GM23338 (cell line): Measurements from ENCODE around the gene NTM. TPM values are rescaled to one million over a fixed set of nuclear protein-coding genes. Genes with fewer than 3 reads are reported as not detected.

Experiments used
- ATAC-seq: fragments of 200-7000 bp; cut with Tn5 transposase; 3 replicates; pipeline ENCODE4 v1.9.1; 2020
- DNase-seq: peaks from one replicate; pipeline ENCODE4 v3.0.0-alpha.2; 2015; ENCODE audit warnings: low spot score
- H2AFZ ChIP-seq: fragments of 200-600 bp; sonication (generic); 2 replicates; pipeline ENCODE4 v1.8.0; 2016; ENCODE audit warnings: antibody characterized with exemption, mild to moderate bottlenecking, moderate library complexity
- H3F3A ChIP-seq: fragments of 200-600 bp; sonication (generic); replicated peaks from 2 replicates; pipeline ENCODE4 v1.8.0; 2017; ENCODE audit warnings: antibody characterized with exemption, mixed run types, low read depth
- H3K27ac ChIP-seq: fragments of 200-600 bp; sonication (generic); 2 replicates; pipeline ENCODE4 v1.6.1; 2016; ENCODE audit warnings: low read depth
- H3K27me3 ChIP-seq: fragments of 200-600 bp; sonication (generic); 2 replicates; pipeline ENCODE4 v1.8.0; 2016; ENCODE audit warnings: mild to moderate bottlenecking, mixed run types, moderate library complexity; ENCODE audit not compliant: insufficient read depth
- H3K36me3 ChIP-seq: fragments of 200-600 bp; sonication (generic); 2 replicates; pipeline ENCODE4 v1.8.0; 2016; ENCODE audit warnings: mild to moderate bottlenecking; ENCODE audit not compliant: insufficient read depth
- H3K4me1 ChIP-seq: fragments of 200-600 bp; sonication (generic); 2 replicates; pipeline ENCODE4 v1.8.0; 2016; ENCODE audit warnings: mild to moderate bottlenecking, moderate library complexity; ENCODE audit not compliant: insufficient read depth
- H3K4me2 ChIP-seq: fragments of 200-600 bp; sonication (generic); 2 replicates; pipeline ENCODE4 v1.7.1; 2017; ENCODE audit warnings: mixed run types
- H3K4me3 ChIP-seq: fragments of 200-600 bp; sonication (generic); 2 replicates; pipeline ENCODE4 v1.6.1; 2016; ENCODE audit warnings: mixed run types
- H3K79me2 ChIP-seq: fragments of 200-600 bp; sonication (generic); replicated peaks from 2 replicates; pipeline ENCODE4 v1.8.0; 2017; ENCODE audit warnings: mild to moderate bottlenecking; ENCODE audit not compliant: insufficient read depth
- H3K9me2 ChIP-seq: fragments of 200-600 bp; sonication (generic); 2 replicates; pipeline ENCODE4 v1.8.0; 2017; ENCODE audit not compliant: insufficient read depth
- H4K20me1 ChIP-seq: fragments of 200-600 bp; sonication (generic); replicated peaks from 2 replicates; pipeline ENCODE4 v1.8.0; 2017; ENCODE audit warnings: mild to moderate bottlenecking; ENCODE audit not compliant: insufficient read depth
- H3K27ac Mint-ChIP-seq: 2 replicates; pipeline ENCODE4 v1.8.0; 2020; ENCODE audit warnings: inconsistent platforms, mild to moderate bottlenecking, moderate library complexity, mixed read lengths
- H3K27me3 Mint-ChIP-seq: 3 replicates; pipeline ENCODE4 v1.8.0; 2022; ENCODE audit warnings: low read depth, mild to moderate bottlenecking, moderate library complexity, mixed read lengths, inconsistent platforms; ENCODE audit not compliant: insufficient read depth, poor library complexity
- H3K36me3 Mint-ChIP-seq: 3 replicates; pipeline ENCODE4 v1.8.0; 2021; ENCODE audit warnings: low read depth, mild to moderate bottlenecking, inconsistent platforms, moderate library complexity, mixed read lengths
- H3K4me1 Mint-ChIP-seq: 3 replicates; pipeline ENCODE4 v1.8.0; 2020; ENCODE audit warnings: mild to moderate bottlenecking, inconsistent platforms, mixed read lengths
- H3K4me3 Mint-ChIP-seq: 3 replicates; pipeline ENCODE4 v1.8.0; 2021; ENCODE audit warnings: moderate library complexity, mild to moderate bottlenecking, inconsistent platforms, mixed read lengths
- H3K9me3 Mint-ChIP-seq: 3 replicates; pipeline ENCODE4 v1.8.0; 2020; ENCODE audit warnings: moderate library complexity, mild to moderate bottlenecking, inconsistent platforms, mixed read lengths
- CREB1 ChIP-seq: fragments of 250-450 bp; sonication (Bioruptor Pico); IDR thresholded peaks from 2 replicates; pipeline ENCODE4 v1.5.0; 2020; ENCODE audit warnings: low read depth, mild to moderate bottlenecking, moderate library complexity
- CTCF ChIP-seq, 2 experiments: fragments of 200-600 bp in 1 of 2; sonication (generic) in 1 of 2; conservative IDR thresholded peaks; 2 replicates each; pipeline versions ENCODE4 v1.5.1 to v1.6.1; 2016 to 2017; ENCODE audit warnings: antibody characterized with exemption in 2 of 2, low read depth in 2 of 2, mild to moderate bottlenecking in 2 of 2, moderate library complexity in 1 of 2
- ETS1 ChIP-seq: IDR thresholded peaks from 2 replicates; pipeline ENCODE4 v1.6.1; 2016; ENCODE audit warnings: antibody characterized with exemption
- EZH2 ChIP-seq: fragments of 200-600 bp; sonication (generic); IDR thresholded peaks from one replicate; pipeline ENCODE4 v1.8.0; 2017; ENCODE audit warnings: antibody characterized with exemption, mild to moderate bottlenecking, low read depth; ENCODE audit not compliant: unreplicated experiment
- EZH2phosphoT487 ChIP-seq: fragments of 200-600 bp; sonication (generic); IDR thresholded peaks from one replicate; pipeline ENCODE4 v1.8.1; 2018; ENCODE audit warnings: antibody characterized with exemption; ENCODE audit not compliant: unreplicated experiment
- JUNB ChIP-seq: IDR thresholded peaks from one replicate; pipeline ENCODE4 v1.6.1; 2016; ENCODE audit warnings: antibody characterized with exemption; ENCODE audit not compliant: unreplicated experiment
- NANOG ChIP-seq: IDR thresholded peaks from 2 replicates; pipeline ENCODE4 v1.6.1; 2016; ENCODE audit warnings: antibody characterized with exemption, borderline replicate concordance
- POLR2AphosphoS5 ChIP-seq: IDR thresholded peaks from 2 replicates; pipeline ENCODE4 v1.6.1; 2016; ENCODE audit warnings: antibody characterized with exemption, low read depth
- REST ChIP-seq: IDR thresholded peaks from one replicate; pipeline ENCODE4 v1.6.1; 2018; ENCODE audit warnings: antibody characterized with exemption; ENCODE audit not compliant: unreplicated experiment
- ZNF331 ChIP-seq: fragments of 250-450 bp; sonication (Bioruptor Pico); IDR thresholded peaks from 2 replicates; pipeline ENCODE4 v1.5.0; 2020; ENCODE audit warnings: low read depth, mild to moderate bottlenecking, moderate library complexity
- polyA plus RNA-seq: library from polyadenylated mRNA; unstranded; fragments of >200 nt; fragmentation: Nextera tagmentation; extraction: Ambion mirVana; gene quantifications from 2 replicates; pipeline ENCODE4 v1.2.1, GENCODE V29; 2016
- total RNA-seq: library from RNA; depleted of rRNA; stranded (reverse); fragments of >200 nt; shearing (Covaris generic); gene quantifications from 2 replicates; pipeline ENCODE4 v1.2.3, GENCODE V29; 2014

NTM gene
- total and polyA plus RNA-seq, 2 experiments from 2014 or later, result 10.6 to 14.6 TPM

- Histone ChIP-seq H3K27ac (no peak overlapping the region), H3K9me2 (0 out of 2 replicates have a peak, but pooled peaks cover under 1% of the 10 kb centered on the region)
Measured at GRCh38 chr11:132185726-132186592, 815.5 kb downstream of the NTM start.

More at GRCh38 chr11:132185726-132186592, 815.5 kb downstream of the NTM start:
- H3K4me2 ChIP-seq, result no peak overlapping the region
- no peak for TF ChIP-seq ZNF331
- TF ChIP-seq CREB1, result no peak
- TF ChIP-seq JUNB, result no peak
- no peak for TF ChIP-seq ETS1
- TF ChIP-seq EZH2phosphoT487, result no peak
- no peak for TF ChIP-seq POLR2AphosphoS5
- no peak for TF ChIP-seq REST
- no peak for TF ChIP-seq CTCF (conservative IDR thresholded peaks at IDR 0.05; ENCODE audit: low read depth in 2 of 2)
- no peak for TF ChIP-seq EZH2
- no peak for TF ChIP-seq NANOG
- no peaks in the 10 kb centered on the region for H3F3A ChIP-seq
- no peak overlapping the region for H3K27ac Mint-ChIP-seq
- H3K4me3 Mint-ChIP-seq, result no peak overlapping the region
- H3K27me3 Mint-ChIP-seq, result peaks cover 2% of the 10 kb centered on the region
- no peaks in the 10 kb centered on the region for H3K36me3 ChIP-seq
- H3K79me2 ChIP-seq, result no peaks in the 10 kb centered on the region
- no peaks in the 10 kb centered on the region for H3K36me3 Mint-ChIP-seq
- H3K4me1 Mint-ChIP-seq, result no peaks in the 10 kb centered on the region
- H3K4me3 ChIP-seq, result no peak overlapping the region
- no peak for DNase-seq
- no peaks in the 10 kb centered on the region for H3K27me3 ChIP-seq
- no peaks in the 10 kb centered on the region for H3K9me3 Mint-ChIP-seq
- ATAC-seq, result no peak
- H3K4me1 ChIP-seq, result no peaks in the 10 kb centered on the region
- H2AFZ ChIP-seq, result no peak overlapping the region
- no peaks in the 10 kb centered on the region for H4K20me1 ChIP-seq
